Measurements from ENCODE around the gene ILDR1.

- no peak for TF ChIP-seq GATA3 (IDR thresholded peaks at IDR 0.05; ENCODE audit: low read depth, low read length)
- TF ChIP-seq GATA2 (IDR thresholded peaks at IDR 0.05; ENCODE audit: low read depth, low read length): no peak
Observed at GRCh38 chr3:122067214-122067550, 45.1 kb upstream of the ILDR1 start.

All from SH-SY5Y (cell line).